ENCODE data around the gene XYLT1. TPM values are rescaled to one million over a fixed set of nuclear protein-coding genes. Genes with fewer than 3 reads are reported as not detected.
A peak's percentile ranks its signal among the peaks of the same experiment; 100 is the strongest.
"Not testable (repeated sequence)": the region's sequence is repeated elsewhere in the genome, so short reads cannot be mapped to it uniquely, and the experiment has no call there.

The XYLT1 gene
- total RNA-seq, 1 donor from 2014 or later, result under 0.01 TPM

- no peaks in the 10 kb centered on the region for H3K36me3 ChIP-seq (ENCODE audit: control insufficient read depth, insufficient read depth, low read length)
- H3K4me3 ChIP-seq (ENCODE audit: low read depth, low read length), result no peak overlapping the region
- FAIRE-seq (peak; percentile 7), DNase-seq (ENCODE audit: low read depth) (no peak)
- no peak for TF ChIP-seq CTCF (IDR thresholded peaks at IDR 0.05; ENCODE audit: insufficient read depth, low read length, severe bottlenecking)
- no peaks in the 10 kb centered on the region for H3K27me3 ChIP-seq (ENCODE audit: control insufficient read depth, insufficient read depth, low read length)
Measured at GRCh38 chr16:17335826-17336529, 134.8 kb downstream of the XYLT1 start.

DNA sequence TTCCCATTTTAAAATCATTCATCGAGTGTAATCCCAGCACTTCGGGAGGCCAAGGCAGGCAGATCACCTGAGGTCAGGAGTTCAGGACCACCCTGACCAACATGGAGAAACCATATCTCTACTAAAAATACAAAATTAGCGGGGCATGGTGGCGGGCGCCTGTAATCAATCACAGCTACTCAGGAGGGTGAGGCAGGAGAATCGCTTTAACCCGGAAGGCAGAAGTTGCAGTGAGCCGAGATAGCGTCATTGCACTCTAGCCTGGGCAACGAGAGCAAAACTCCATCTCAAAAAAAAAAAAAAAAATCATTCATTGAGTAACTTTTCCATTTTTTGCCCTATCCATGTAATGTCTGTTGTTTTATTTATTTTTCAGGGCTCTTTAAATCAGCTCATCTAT is 135.4 kb downstream of the XYLT1 start:
- not testable (repeated sequence) for H3K27me3 ChIP-seq (ENCODE audit: control insufficient read depth, insufficient read depth, low read length); H3K36me3 ChIP-seq (ENCODE audit: control insufficient read depth, insufficient read depth, low read length); DNase-seq (ENCODE audit: low read depth); H3K4me3 ChIP-seq (ENCODE audit: low read depth, low read length); FAIRE-seq

DNA sequence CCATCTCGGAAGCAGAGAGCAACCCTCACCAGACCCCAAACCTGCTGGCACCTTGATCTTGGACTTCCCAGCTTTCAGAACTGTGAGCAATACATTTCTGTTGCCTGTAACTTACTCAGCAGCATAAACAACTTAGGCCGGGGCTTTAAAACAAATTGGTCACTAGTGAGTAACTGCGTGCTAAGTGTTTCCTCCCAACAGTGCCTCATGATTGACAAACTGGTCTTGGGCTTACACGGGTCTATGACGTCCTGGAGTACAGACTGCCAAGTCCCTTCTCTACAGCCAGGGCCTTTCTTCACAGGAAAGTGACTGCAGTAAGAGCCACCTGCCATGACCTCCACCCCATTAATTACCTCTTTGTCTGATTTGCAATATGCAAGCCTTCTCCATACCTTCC is 136.7 kb downstream of the XYLT1 start:
- no peak for DNase-seq (ENCODE audit: low read depth)
- TF ChIP-seq CTCF (IDR thresholded peaks at IDR 0.05; ENCODE audit: insufficient read depth, low read length, severe bottlenecking), result no peak
- no peak for FAIRE-seq

GRCh38 chr16:17333229-17333628 is 137.5 kb downstream of the XYLT1 start:
- DNase-seq (ENCODE audit: low read depth), result no peak
- no peak for FAIRE-seq
- no peaks in the 10 kb centered on the region for H3K27me3 ChIP-seq (ENCODE audit: control insufficient read depth, insufficient read depth, low read length)
- no peak overlapping the region for H3K4me3 ChIP-seq (ENCODE audit: low read depth, low read length)
- TF ChIP-seq CTCF (IDR thresholded peaks at IDR 0.05; ENCODE audit: insufficient read depth, low read length, severe bottlenecking), result no peak
- no peaks in the 10 kb centered on the region for H3K36me3 ChIP-seq (ENCODE audit: control insufficient read depth, insufficient read depth, low read length)

More for the DNA sequence above, 136.7 kb downstream of the XYLT1 start:
- H3K4me3 ChIP-seq (ENCODE audit: low read depth, low read length), result no peak overlapping the region
- no peaks in the 10 kb centered on the region for H3K27me3 ChIP-seq (ENCODE audit: control insufficient read depth, insufficient read depth, low read length)
- H3K36me3 ChIP-seq (ENCODE audit: control insufficient read depth, insufficient read depth, low read length), result no peaks in the 10 kb centered on the region

DNA sequence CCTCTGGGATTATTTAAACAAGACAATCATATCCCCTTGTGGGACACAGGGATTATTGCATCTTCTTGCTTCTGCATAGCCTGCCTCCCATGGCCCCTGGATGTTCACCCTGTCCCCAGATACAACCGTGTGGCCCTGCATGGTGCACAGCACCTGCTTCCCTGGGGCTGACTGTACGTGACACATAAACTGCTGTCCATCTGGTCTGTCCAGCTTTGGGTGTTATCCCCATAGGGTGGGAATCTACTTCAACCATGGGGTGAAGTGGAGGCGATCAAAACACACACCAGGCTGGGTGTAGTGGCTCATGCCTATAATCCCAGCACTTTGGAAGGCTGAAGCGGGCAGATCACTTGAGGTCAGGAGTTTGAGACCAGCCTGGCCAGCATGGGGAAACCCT is 138.8 kb downstream of the XYLT1 start:
- Histone ChIP-seq H3K27me3 (ENCODE audit: control insufficient read depth, insufficient read depth, low read length) (no peaks in the 10 kb centered on the region), H3K36me3 (ENCODE audit: control insufficient read depth, insufficient read depth, low read length) (no peaks in the 10 kb centered on the region), H3K4me3 (ENCODE audit: low read depth, low read length) (no peak overlapping the region)
- no peak for TF ChIP-seq CTCF (IDR thresholded peaks at IDR 0.05; ENCODE audit: insufficient read depth, low read length, severe bottlenecking)
- DNase-seq (ENCODE audit: low read depth), result no peak
- FAIRE-seq, result no peak

- TF ChIP-seq CTCF (IDR thresholded peaks at IDR 0.05; ENCODE audit: insufficient read depth, low read length, severe bottlenecking), result no peak
- Histone ChIP-seq H3K27me3 (ENCODE audit: control insufficient read depth, insufficient read depth, low read length) (no peaks in the 10 kb centered on the region), H3K4me3 (ENCODE audit: low read depth, low read length) (no peak overlapping the region), H3K36me3 (ENCODE audit: control insufficient read depth, insufficient read depth, low read length) (no peaks in the 10 kb centered on the region)
- no peak for DNase-seq (ENCODE audit: low read depth)
- no peak for FAIRE-seq
Measured at GRCh38 chr16:17331071-17331607, 139.6 kb downstream of the XYLT1 start.

Measured in bronchial epithelial cell (primary cell).